ENCODE results near the gene ARHGEF10L.

The ARHGEF10L gene

DNA sequence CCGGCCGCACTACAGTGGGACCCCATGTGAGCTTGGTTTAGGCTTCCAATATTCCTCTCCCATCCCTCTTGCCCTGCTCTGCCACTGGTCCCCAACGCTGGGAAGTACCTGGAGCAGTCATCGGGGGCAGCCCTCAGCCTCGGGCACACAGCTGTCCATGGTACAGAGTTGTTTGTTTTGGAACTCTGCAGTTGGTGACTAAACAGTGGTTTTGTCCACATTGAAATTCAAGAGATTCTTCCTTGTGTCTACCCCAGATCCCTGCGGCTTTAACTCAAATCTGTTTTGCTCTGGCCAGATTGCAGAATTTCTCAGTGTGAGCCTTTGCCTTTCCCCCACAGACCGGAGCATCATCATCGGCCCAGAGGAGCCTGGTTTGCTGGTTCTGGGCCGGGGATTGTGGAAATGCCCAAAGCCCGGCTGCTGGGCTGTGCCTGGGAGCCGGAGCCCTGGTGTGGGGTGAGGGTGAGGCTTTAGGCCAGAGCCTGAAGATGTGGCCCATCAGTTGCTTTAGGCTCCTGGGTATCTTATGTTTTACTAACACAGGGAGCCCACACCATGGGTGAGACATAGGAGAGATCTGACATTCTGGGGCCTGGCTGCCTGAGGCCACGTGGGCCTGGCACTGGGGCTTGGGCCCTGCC lies 93.2 kb downstream of the ARHGEF10L start:
- peak overlapping the region in 10 of 11 experiments; percentile 87 to 100 (median 96); a peak in 19 of 22 replicates for H3K4me2 ChIP-seq
- TF ChIP-seq Cebpa-rat (IDR thresholded peaks at IDR 0.05), result no peak

DNA sequence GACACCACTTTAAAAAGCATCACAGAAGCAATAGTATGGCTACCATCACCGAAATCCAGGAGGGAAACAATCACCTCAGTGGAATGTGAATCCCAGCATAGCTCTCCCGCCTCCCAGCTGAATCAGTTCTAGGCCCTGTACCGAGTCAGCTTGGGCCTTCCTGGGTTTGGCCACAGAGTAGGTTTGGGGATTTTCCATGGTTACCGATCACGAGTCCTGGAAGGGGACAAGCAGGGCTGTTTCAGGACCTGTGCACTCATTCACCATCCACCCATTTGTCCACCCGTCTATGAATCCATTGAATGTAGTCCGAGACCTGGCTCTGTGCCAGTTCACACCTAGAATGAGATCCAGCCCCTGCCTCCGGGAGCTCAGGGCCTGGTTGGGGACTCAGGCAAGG lies 94.2 kb downstream of the ARHGEF10L start:
- peak overlapping the region; percentile 94 to 100 (median 98) for H3K27ac ChIP-seq
- H3K4me2 ChIP-seq, result peak overlapping the region; percentile 87 to 100 (median 95); a peak in 21 of 22 replicates
- H3K9ac ChIP-seq, result peak overlapping the region; percentile 76 to 96 (median 90)
- no peaks in the 10 kb centered on the region for H3K9me3 ChIP-seq (replicated peaks in 1 of 11)
- H4K20me1 ChIP-seq, result no peaks in the 10 kb centered on the region
- H3K4me1 ChIP-seq, result peaks cover 68 to 99% (median 96%) of the 10 kb centered on the region in 10 experiments
- H3K4me3 ChIP-seq, result peak overlapping the region in 1 of 10 experiments; percentile 32; a peak in 1 of 20 replicates
- no peak for TF ChIP-seq Cebpa-rat (IDR thresholded peaks at IDR 0.05)
- H3K27me3 ChIP-seq, result no peaks in the 10 kb centered on the region
- peaks cover 40 to 89% (median 69%) of the 10 kb centered on the region in 11 experiments for H3K36me3 ChIP-seq

More for the DNA sequence above, 93.2 kb downstream of the ARHGEF10L start:
- peak overlapping the region; percentile 94 to 100 (median 98) for H3K27ac ChIP-seq
- H3K27me3 ChIP-seq, result no peaks in the 10 kb centered on the region
- H3K4me3 ChIP-seq, result peak overlapping the region in 3 of 10 experiments; percentile 2 to 12 (median 6); a peak in 4 of 20 replicates
- peaks cover 75 to 99% (median 96%) of the 10 kb centered on the region in 10 experiments for H3K4me1 ChIP-seq
- peak overlapping the region; percentile 76 to 96 (median 90); a peak in 20 of 22 replicates for H3K9ac ChIP-seq
- H3K36me3 ChIP-seq, result peaks cover 30 to 89% (median 68%) of the 10 kb centered on the region in 11 experiments
- H4K20me1 ChIP-seq, result no peaks in the 10 kb centered on the region
- H3K9me3 ChIP-seq (replicated peaks in 1 of 11), result no peaks in the 10 kb centered on the region

DNA sequence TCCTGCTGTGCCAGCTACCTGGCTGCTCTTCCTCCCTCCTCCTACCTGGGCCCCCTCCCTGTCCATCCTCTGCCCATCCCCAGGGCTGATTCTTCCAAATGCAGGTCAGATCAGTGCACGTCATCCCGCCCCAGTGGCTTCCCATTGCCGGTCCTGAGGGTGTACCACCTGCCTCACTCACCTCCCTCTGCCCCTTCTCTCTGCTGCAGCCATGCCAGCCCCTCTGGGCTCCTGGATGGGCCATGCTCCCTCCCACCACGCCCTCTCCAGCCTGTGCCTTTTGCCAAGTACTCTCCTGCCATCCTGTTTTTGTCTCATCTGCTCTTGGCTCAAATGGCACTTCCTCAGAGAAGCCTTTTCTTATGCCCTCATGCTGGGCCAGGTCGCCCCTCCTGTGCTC lies 95.8 kb downstream of the ARHGEF10L start:
- H3K9me3 ChIP-seq (replicated peaks in 1 of 11), result no peaks in the 10 kb centered on the region
- peak overlapping the region; percentile 76 to 96 (median 90) for H3K9ac ChIP-seq
- peak overlapping the region in 9 of 10 experiments; percentile 2 to 45 (median 41); a peak in 14 of 20 replicates for H3K4me3 ChIP-seq
- H4K20me1 ChIP-seq, result no peaks in the 10 kb centered on the region; a peak in 1 of 22 replicates
- H3K36me3 ChIP-seq, result peaks cover 55 to 93% (median 75%) of the 10 kb centered on the region in 11 experiments
- TF ChIP-seq Cebpa-rat (IDR thresholded peaks at IDR 0.05), result no peak
- no peaks in the 10 kb centered on the region for H3K27me3 ChIP-seq
- peak overlapping the region; percentile 87 to 100 (median 95) for H3K4me2 ChIP-seq
- peak overlapping the region; percentile 94 to 100 (median 98) for H3K27ac ChIP-seq
- peaks cover 63 to 99% (median 97%) of the 10 kb centered on the region in 10 experiments for H3K4me1 ChIP-seq

DNA sequence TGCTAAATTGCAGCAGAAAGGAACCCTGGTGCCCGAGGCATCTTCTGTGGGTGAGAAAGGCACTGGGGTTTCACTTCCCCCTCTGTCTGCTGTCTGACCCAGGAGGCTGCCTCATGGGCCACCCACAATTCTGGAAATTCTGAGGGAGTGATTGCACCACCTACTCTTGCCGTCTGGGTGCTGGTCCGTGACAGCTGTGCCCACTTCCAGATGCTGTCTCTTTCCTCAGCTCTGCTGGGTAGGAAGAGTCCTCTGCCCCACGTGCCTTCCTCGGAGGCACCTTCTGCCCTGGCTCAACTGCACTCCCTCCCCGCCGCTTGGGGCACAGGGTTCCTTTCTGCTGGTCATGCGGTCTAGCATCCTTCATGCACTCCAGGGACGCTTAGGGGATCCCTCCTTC lies 96.3 kb downstream of the ARHGEF10L start:
- Histone ChIP-seq H3K4me2 (peak overlapping the region; percentile 87 to 100 (median 95)), H4K20me1 (no peaks in the 10 kb centered on the region; a peak in 1 of 22 replicates), H3K27ac (peak overlapping the region; percentile 94 to 100 (median 98); a peak in 21 of 22 replicates), H3K4me3 (peak overlapping the region in 4 of 10 experiments; percentile 34 to 43 (median 40); a peak in 6 of 20 replicates), H3K4me1 (peaks cover 62 to 99% (median 97%) of the 10 kb centered on the region in 10 experiments), H3K9ac (peak overlapping the region; percentile 63 to 96 (median 90); a peak in 21 of 22 replicates), H3K27me3 (no peaks in the 10 kb centered on the region), H3K9me3 (replicated peaks in 1 of 11) (no peaks in the 10 kb centered on the region), H3K36me3 (peaks cover 57 to 93% (median 81%) of the 10 kb centered on the region in 11 experiments)
- peak; percentile 94 to 100 (median 99) for TF ChIP-seq Cebpa-rat (IDR thresholded peaks at IDR 0.05)

DNA sequence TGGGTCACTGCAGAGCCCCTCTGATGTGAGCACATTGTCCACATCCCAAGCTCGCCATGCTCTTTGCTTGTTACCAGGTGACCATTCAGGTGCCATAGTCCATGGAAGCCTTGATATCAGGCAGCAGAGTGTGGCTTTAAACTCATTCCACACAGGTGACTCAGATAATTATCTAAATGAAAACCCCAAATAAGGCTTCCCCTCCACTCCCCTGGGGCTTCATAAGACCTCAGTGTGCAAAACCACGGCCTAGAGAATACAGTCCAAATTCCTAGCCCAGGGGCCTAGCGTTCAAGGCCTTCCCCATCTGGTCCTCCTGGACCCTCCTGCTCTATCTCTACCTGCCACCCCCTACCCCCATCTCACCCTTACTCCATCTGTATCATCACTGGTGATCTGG lies 97.1 kb downstream of the ARHGEF10L start:
- peaks cover 53 to 93% (median 84%) of the 10 kb centered on the region in 11 experiments for H3K36me3 ChIP-seq
- TF ChIP-seq Cebpa-rat (IDR thresholded peaks at IDR 0.05), result no peak
- H3K9me3 ChIP-seq (replicated peaks in 1 of 11), result no peaks in the 10 kb centered on the region
- H4K20me1 ChIP-seq, result no peaks in the 10 kb centered on the region; a peak in 1 of 22 replicates
- peak overlapping the region; percentile 69 to 100 (median 98) for H3K27ac ChIP-seq
- peak overlapping the region in 3 of 10 experiments; percentile 8 to 22 (median 8); a peak in 3 of 20 replicates for H3K4me3 ChIP-seq
- peak overlapping the region; percentile 75 to 100 (median 87) for H3K4me2 ChIP-seq
- peak overlapping the region; percentile 63 to 96 (median 87) for H3K9ac ChIP-seq
- no peaks in the 10 kb centered on the region for H3K27me3 ChIP-seq
- peaks cover 55 to 99% (median 97%) of the 10 kb centered on the region in 10 experiments for H3K4me1 ChIP-seq

DNA sequence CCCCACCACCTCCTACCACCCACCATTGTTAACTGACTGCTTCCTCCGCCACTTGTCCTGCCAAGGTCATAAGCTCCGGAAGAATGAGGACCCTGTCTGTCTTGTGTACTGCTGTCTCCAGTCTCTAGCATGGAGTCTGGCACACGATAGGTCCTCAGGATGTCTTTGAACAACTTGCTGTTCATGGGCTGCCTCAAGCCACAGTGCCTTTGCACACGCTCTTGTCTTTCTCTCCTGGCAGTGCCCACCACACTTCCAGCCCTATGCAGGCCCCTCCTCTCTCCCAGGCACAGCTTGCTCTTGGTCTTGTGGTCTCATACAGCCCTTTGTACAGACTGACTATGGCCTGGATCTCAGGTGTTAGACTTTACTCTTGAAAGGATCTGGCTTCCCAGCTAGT lies 97.6 kb downstream of the ARHGEF10L start:
- Histone ChIP-seq H3K36me3 (peaks cover 48 to 93% (median 84%) of the 10 kb centered on the region in 11 experiments), H3K4me3 (peak overlapping the region in 2 of 10 experiments; percentile 8 to 22; a peak in 4 of 20 replicates), H3K9ac (peak overlapping the region; percentile 63 to 96 (median 87)), H3K27ac (peak overlapping the region; percentile 69 to 100 (median 98)), H3K4me1 (peaks cover 52 to 99% (median 97%) of the 10 kb centered on the region in 10 experiments), H3K9me3 (replicated peaks in 1 of 11) (no peaks in the 10 kb centered on the region), H4K20me1 (no peaks in the 10 kb centered on the region; a peak in 1 of 22 replicates), H3K27me3 (no peaks in the 10 kb centered on the region), H3K4me2 (peak overlapping the region; percentile 75 to 100 (median 87))
- TF ChIP-seq Cebpa-rat (IDR thresholded peaks at IDR 0.05), result no peak

DNA sequence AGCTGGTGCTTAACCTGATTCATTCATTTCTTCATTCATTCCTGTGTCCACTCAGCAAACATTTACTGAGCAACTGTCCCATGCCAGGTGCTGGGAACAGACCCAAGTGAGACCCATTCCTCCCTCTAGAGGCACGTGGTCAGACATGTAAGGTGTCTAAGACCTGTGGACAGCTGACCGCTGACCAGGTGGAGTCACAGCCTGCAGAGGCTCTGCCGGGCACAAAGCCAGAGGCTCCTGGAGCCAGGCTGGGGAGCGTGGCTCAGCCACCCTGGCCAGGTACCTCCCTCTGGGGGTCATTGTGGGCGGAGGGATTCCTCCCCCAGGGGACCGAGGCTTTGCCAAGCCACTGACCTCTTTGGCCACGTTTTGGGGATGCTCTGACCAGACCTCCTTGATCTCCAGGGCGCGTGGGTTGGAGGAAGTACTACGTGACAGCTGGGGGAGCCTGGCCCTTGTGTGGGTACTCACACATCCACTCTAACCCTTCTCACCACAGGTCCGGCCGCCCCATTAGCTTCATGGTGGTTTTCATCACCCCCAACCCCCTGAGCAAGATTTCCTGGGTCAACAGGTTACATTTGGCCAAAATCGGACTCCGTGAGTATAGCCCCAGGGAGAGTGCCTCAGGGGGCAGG lies 100.3 kb downstream of the ARHGEF10L start:
- Histone ChIP-seq H3K4me1 (peaks cover 40 to 99% (median 90%) of the 10 kb centered on the region in 10 experiments), H3K27me3 (no peaks in the 10 kb centered on the region), H3K27ac (peak overlapping the region; percentile 27 to 100 (median 98)), H3K4me3 (peak overlapping the region in 4 of 10 experiments; percentile 12 to 37 (median 18); a peak in 5 of 20 replicates), H4K20me1 (no peaks in the 10 kb centered on the region; a peak in 2 of 22 replicates), H3K9me3 (replicated peaks in 1 of 11) (no peaks in the 10 kb centered on the region), H3K4me2 (peak overlapping the region; percentile 7 to 100 (median 86); a peak in 21 of 22 replicates), H3K36me3 (peaks cover 28 to 93% (median 77%) of the 10 kb centered on the region in 11 experiments), H3K9ac (peak overlapping the region; percentile 56 to 96 (median 87))
- no peak for TF ChIP-seq Cebpa-rat (IDR thresholded peaks at IDR 0.05)

DNA sequence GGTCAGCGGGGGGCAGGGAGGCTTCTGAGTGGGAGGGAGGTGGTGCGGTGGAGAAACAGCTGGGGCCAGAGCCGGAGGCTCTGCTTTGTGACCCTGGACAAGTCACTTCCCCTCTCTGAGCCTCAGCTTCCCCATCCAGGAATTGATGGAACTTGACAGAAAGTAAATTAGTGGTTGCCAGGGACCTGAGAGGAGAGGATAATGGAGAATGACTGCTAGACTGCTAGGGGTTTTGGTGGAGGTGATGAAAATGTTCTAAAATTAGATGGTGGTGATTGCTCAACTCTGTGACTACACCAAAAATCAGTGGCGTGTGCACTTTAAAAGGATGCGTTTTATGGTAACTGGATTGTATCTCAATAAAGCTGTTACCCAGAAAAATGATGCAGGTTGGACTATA lies 100.9 kb downstream of the ARHGEF10L start:
- peak in 8 of 11 experiments; percentile 51 to 86 (median 76); a peak in 12 of 22 replicates for TF ChIP-seq Cebpa-rat (IDR thresholded peaks at IDR 0.05)
- Histone ChIP-seq H3K4me1 (peaks cover 34 to 99% (median 86%) of the 10 kb centered on the region in 10 experiments), H3K36me3 (peaks cover 28 to 94% (median 77%) of the 10 kb centered on the region in 11 experiments)

More for the DNA sequence above, 100.9 kb downstream of the ARHGEF10L start:
- Histone ChIP-seq H3K4me3 (peak overlapping the region in 4 of 10 experiments; percentile 12 to 37 (median 18); a peak in 3 of 20 replicates), H3K4me2 (peak overlapping the region; percentile 7 to 100 (median 86); a peak in 21 of 22 replicates), H4K20me1 (peaks cover 0 to 2% (median 0%) of the 10 kb centered on the region in 11 experiments; a peak in 3 of 22 replicates), H3K9ac (peak overlapping the region; percentile 56 to 96 (median 87); a peak in 20 of 22 replicates), H3K27ac (peak overlapping the region; percentile 27 to 100 (median 98); a peak in 21 of 22 replicates), H3K9me3 (replicated peaks in 1 of 11) (no peaks in the 10 kb centered on the region), H3K27me3 (no peaks in the 10 kb centered on the region)
